Lower leg skin (tissue), 4 donors: ENCODE measurements around the gene TECTA. TPM values are rescaled to one million over a fixed set of nuclear protein-coding genes. Genes with fewer than 3 reads are reported as not detected.
"Not testable (repeated sequence)": the region's sequence is repeated elsewhere in the genome, so short reads cannot be mapped to it uniquely, and the experiment has no call there.

Experiments
- DNase-seq, 2 donors: peaks; one replicate each; pipeline ENCODE4 v3.0.0-alpha.2; 2019; ENCODE audit warnings: low spot score in 2 of 2
- H3K4me3 ChIP-seq: fragments of 200-600 bp; sonication (generic); 2 replicates; pipeline ENCODE4 v1.5.1; 2017; ENCODE audit warnings: mild to moderate bottlenecking, low read depth; ENCODE audit not compliant: poor library complexity, severe bottlenecking
- POLR2A ChIP-seq, 2 donors: fragments of 450-650 bp; IDR thresholded peaks; one replicate each; pipeline ENCODE4 v1.6.1; 2016 to 2017; ENCODE audit warnings: antibody characterized with exemption in 2 of 2, mild to moderate bottlenecking in 1 of 2, moderate library complexity in 1 of 2
- WGBS, 2 donors: methylation state at CpG; one replicate each; pipeline ENCODE4 v1.1.5; 2018; 5-methylcytosine and 5-hydroxymethylcytosine counted together
- intact Hi-C: fragments of 100-400 bp; cut with DNase I; formaldehyde crosslinking; loops from one replicate; pipeline ENCODE4 v1.15.0; 2023; ENCODE audit warnings: low total_unique reads
- total RNA-seq, 4 donors: library from RNA; depleted of rRNA; stranded (reverse); fragments of >200 nt; gene quantifications; one replicate each; pipeline ENCODE4 v1.1.0, GENCODE V29; 2016
- TF ChIP-seq, protein P1 (sequence below), 3 donors: fragments of 450-650 bp; IDR thresholded peaks; one replicate each; pipeline ENCODE4 v1.5.1; 2016; ENCODE audit warnings: antibody characterized with exemption in 3 of 3, mild to moderate bottlenecking in 3 of 3, moderate library complexity in 2 of 3

The TECTA gene
- total RNA-seq, 4 donors from 2014 or later = 0.08 to 1.2 (median 0.20) TPM

- WGBS, 2 donors = 62 to 67% methylated on average over 13 of the region's 13 CpGs
- TF ChIP-seq, protein P1, sequence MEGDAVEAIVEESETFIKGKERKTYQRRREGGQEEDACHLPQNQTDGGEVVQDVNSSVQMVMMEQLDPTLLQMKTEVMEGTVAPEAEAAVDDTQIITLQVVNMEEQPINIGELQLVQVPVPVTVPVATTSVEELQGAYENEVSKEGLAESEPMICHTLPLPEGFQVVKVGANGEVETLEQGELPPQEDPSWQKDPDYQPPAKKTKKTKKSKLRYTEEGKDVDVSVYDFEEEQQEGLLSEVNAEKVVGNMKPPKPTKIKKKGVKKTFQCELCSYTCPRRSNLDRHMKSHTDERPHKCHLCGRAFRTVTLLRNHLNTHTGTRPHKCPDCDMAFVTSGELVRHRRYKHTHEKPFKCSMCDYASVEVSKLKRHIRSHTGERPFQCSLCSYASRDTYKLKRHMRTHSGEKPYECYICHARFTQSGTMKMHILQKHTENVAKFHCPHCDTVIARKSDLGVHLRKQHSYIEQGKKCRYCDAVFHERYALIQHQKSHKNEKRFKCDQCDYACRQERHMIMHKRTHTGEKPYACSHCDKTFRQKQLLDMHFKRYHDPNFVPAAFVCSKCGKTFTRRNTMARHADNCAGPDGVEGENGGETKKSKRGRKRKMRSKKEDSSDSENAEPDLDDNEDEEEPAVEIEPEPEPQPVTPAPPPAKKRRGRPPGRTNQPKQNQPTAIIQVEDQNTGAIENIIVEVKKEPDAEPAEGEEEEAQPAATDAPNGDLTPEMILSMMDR (IDR thresholded peaks at IDR 0.05) = no peak
- TF ChIP-seq POLR2A (IDR thresholded peaks at IDR 0.05) = no peak
- H3K4me3 ChIP-seq = no peak overlapping the region
- DNase-seq = no peak
- intact Hi-C loops = no loop called here
Observed at GRCh38 chr11:121154486-121155314, 53.7 kb downstream of the TECTA start.

- no peak for DNase-seq
- intact Hi-C loops = no loop called here
- no peak for TF ChIP-seq POLR2A (IDR thresholded peaks at IDR 0.05)
- TF ChIP-seq, protein P1 (IDR thresholded peaks at IDR 0.05) = no peak
- no peak overlapping the region for H3K4me3 ChIP-seq
- 86 to 88% methylated on average over 36 of the region's 36 CpGs for WGBS, 2 donors
Observed at GRCh38 chr11:121157756-121158155, 56.7 kb downstream of the TECTA start.

DNA sequence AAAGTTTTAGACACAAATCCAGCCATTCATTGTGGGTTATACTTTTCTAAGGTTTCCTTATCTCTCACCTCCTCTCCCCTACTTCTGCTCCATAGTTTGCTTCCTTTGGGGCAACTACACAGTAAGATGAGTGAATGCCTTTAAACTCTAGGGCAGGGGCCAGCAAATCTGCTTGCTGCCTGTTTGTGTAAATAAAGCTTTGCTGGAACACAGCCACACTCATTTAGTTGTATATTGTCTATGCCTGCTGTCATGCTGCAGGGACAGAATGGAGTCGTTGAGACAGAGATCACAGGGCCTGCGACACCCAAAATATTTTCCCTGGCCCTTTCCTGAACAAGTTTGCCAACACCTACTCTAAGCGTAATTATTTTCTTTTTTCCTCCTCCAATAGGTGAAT, 58.7 kb downstream of the TECTA start:
- intact Hi-C loops = no loop called here
- TF ChIP-seq, protein P1 (IDR thresholded peaks at IDR 0.05) = no peak
- TF ChIP-seq POLR2A (IDR thresholded peaks at IDR 0.05) = no peak

DNA sequence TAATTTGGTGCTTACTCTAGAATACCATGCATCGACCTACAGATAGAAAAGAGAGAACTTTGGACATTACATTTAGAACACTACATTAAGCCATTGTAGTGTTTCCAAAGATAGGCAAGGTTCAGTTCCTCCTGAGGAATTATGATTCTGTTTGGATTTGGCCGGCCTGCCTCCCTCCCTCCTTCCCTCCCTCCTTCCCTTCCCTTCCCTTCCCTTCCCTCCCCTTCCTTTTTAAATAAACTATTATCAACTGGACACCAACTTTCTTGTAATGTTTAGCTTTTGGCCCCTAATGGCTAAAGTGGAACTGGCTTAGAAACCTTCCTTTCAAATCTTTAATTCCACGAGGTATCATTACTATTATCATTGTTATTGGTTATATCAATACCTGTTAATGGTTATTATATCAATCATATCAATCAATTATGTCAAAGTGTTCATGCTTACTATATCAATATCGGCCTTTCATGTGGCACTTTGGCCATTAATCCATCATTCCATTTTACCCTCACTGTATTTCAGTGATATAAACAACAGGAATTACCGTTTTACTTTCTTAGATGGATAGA, 60.4 kb downstream of the TECTA start:
- no peak for DNase-seq
- H3K4me3 ChIP-seq = no peak overlapping the region
- no peak for TF ChIP-seq POLR2A (IDR thresholded peaks at IDR 0.05)
- TF ChIP-seq, protein P1 (IDR thresholded peaks at IDR 0.05) = no peak
- 73 to 92% methylated on average over 5 of the region's 5 CpGs for WGBS, 2 donors
- intact Hi-C loops = no loop called here

More for the DNA sequence above, 58.7 kb downstream of the TECTA start:
- DNase-seq = no peak
- WGBS, 2 donors = 67 to 70% methylated on average over 3 of the region's 3 CpGs
- no peak overlapping the region for H3K4me3 ChIP-seq

DNA sequence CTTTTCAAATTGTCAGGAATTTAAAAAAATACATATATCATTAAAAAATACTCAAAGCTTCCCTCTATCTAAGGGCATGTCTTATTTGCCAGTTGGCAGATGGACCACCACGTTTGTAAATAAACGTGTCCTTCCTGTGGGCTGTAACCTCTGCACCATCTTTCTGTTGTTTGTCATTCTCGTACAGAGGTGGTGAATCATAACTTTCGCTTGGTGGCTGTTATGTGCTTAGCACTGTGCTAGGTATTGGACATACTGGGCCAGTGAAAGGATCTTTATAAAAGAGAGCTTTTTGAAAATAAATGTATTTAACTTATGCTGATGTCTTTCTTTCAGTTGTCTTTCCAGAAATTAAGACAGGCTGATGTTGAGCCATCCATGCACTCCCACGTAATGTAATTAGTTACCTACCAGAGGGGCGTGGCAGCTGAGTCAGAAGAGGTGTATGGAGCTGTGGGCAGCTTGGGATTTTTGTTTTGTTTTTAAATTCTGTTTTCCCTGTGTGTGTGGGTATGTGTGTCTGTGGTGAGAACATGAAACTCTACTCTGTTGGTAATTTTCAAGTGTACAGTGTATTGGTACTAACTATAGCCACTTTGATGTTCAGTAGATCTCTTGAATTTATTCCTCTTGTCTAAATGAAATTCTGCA, 62.7 kb downstream of the TECTA start:
- 73 to 75% methylated on average over 6 of the region's 6 CpGs for WGBS, 2 donors
- H3K4me3 ChIP-seq = no peak overlapping the region
- TF ChIP-seq, protein P1 (IDR thresholded peaks at IDR 0.05) = no peak
- no peak for TF ChIP-seq POLR2A (IDR thresholded peaks at IDR 0.05)
- DNase-seq = no peak
- intact Hi-C loops = no loop called here

DNA sequence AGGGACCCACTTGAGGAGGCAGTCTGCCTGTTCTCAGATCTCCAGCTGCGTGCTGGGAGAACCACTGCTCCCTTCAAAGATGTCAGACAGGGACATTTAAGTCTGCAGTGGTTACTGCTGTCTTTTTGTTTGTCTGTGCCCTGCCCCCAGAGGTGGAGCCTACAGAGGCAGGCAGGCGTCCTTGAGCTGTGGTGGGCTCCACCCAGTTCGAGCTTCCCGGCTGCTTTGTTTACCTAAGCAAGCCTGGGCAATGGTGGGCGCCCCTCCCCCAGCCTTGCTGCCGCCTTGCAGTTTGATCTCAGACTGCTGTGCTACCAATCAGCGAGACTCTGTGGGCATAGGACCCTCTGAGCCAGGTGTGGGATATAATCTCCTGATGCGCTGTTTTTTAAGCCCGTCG, 76.6 kb downstream of the TECTA start:
- DNase-seq, intact Hi-C loops, H3K4me3 ChIP-seq: not testable (repeated sequence)
- whole genome bisulfite sequencing, 2 donors = 96 to 97% methylated on average over 4 to 10 of the region's 10 CpGs
